HG02798 (cell line): ENCODE measurements around the gene RBMS1.

ENCODE experiments used
- ATAC-seq: cut with Tn5 transposase; IDR thresholded peaks from one replicate; pipeline ENCODE4 v1.9.1; 2021; ENCODE audit warnings: mild to moderate bottlenecking; ENCODE audit not compliant: unreplicated experiment, poor library complexity

Gene RBMS1

DNA sequence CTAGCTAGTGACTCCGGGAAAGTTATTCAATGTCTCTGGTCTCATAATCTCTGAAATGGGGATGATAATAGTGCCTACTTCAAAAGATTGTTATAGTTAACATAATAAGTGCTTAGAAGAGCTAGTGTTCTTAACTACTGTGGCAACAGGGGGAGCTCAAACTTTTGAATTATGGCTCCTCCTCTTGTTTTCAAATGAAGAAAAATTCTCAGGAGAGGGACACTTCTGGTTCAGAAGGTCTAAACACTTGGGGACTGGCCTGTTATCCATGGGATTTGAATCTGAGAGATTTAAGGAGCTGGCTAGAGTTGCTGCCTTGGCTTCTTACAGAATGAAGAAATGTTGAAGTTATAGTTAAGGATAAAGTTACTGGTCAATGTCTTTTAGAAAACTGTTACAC, 201.4 kb downstream of the RBMS1 start:
- no peak for ATAC-seq

DNA sequence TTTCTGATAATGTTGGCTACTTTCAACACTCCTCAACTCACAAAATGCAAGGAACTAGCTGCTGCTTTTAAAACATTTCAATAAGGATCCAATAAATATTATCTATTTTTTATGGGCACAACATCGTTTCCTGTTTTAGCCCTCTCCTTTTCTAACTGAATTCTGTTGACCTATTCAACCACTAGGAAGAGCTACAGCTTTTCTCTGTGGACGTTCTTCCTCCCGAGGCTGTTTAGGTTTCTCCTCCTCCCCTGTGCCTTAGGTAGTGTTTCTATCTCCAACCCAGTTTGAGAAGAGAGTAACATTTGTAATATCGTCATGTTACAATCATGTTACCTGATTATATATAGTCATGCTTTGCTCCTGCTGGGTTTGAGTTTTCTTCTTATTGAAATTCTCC, 202.2 kb downstream of the RBMS1 start:
- no peak for ATAC-seq

DNA sequence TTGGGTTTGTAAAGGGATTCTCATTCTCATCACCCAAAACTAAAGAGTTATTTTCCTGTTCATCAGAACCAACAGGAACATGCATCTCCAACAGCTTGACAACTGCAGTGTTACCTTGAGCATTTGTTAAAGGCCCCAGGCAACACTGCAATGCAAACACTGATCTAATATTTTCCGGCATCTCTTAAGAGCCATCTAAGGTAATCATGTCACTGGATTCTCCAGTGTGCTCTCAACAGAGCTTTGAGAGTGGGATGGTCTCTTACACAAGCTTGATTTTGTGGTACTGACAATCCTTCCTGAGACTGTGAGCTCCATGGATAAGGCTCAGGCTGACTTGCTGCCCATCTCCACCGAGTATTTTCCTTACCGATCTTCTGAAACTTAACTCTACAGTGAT, 203.0 kb downstream of the RBMS1 start:
- ATAC-seq, result no peak

DNA sequence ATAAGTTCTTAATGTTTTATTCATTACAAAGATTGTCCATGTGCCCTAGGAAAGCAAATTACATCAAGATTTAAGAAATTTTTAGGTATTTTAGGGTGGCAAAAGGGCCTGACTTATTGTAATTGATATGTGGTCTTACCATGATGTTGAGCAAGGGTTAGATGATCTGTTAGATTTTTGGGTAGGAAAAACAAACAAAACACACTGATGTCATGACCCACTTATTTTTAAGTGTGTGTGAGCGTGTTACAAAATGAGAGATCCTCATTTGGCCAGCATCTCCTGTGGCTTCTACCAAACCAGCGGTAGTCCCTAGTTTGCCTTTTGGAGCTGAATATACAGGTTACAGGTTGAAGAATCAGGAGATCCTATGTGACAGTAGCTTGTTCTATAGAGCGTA, 203.8 kb downstream of the RBMS1 start:
- ATAC-seq, result no peak

DNA sequence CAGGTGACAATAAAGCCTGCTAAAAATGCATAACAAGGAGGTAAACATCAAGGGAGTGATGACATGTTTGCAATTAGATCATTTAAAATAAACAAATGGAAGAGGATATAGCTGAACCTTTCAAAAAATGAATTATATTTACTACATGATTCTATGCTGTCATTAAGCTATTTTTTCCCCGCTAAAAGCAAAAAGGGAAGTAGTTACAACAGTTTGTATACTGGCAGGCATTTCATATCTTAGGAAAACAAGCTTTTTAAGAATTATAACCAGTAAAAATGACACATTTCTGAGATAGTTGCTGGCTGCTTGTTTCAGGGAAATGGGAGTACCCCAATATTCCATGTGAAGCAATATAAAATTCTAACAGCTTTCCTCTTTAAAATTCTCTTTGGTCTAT, 204.5 kb downstream of the RBMS1 start:
- ATAC-seq, result no peak

DNA sequence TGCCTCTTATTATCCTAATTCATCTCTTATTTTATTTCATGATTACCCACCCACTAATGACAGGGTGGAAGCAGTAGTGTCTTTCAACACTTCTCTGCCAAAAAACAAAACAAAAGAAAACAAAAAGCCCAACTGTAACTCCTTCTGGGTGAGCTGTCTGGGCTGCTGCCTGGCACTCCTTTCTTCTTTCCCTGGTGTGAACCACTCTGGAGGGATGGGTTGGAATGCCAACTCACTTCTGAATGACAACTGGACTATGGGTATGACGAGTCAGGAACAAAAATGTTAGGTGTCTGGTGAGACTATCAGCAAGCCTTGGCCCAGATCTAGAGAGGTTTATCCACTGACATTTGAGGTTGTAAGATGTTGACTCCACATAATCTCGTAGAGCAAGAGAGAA, 205.3 kb downstream of the RBMS1 start:
- ATAC-seq, result no peak

DNA sequence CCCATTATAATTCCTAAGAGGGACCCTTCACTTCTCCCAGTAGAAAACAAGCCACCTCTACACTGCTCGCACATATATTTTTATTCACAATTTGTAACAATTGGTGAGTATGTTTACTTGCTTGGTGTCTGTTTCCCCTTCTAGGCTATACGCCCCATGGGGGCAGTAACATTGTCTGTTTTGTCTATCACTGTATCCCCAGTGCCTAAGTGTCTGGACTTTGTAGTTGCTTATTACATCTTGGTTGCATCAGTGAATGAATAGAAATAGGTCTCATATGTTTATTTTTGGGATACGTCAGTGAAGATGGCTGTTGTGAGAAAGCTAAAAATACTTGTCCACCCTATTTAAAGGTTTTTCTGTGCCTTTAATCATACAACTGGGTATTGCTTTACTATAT, 206.1 kb downstream of the RBMS1 start:
- no peak for ATAC-seq

DNA sequence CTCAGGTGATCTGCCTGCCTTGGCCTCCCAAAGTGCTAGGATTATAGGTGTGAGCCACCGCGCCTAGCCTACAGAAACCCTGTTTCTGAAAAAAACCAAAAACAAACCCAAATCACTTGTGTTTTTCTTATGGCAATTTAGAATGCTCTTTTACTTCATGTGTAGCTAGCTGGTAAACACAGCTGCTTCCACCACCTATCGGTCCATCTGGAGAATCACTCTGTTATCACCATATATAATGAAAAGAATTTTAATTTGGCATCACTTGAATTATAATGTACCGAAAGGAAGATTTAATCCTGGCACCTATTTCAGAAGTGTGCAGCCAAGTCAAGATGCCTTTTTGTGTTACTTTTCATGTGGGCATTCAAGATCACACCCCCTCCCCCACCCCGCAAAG, 207.1 kb downstream of the RBMS1 start:
- ATAC-seq, result no peak

DNA sequence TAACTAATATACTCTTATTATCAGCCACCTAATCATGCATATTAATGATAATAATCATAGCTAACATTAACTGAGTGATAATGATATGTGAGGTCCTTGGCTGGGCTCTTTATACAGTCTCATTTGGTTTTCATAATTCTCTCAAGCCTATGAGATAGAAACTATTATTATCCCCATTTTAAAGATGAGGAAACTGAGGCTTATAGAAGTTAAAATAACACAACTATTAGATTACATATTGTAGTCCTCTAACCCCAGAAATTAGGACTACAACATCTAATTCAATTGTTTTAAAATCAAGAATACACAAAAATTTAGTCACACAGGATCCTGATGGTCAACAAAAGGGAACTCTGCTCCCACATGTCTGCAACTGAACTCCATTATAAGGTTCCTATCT, 209.9 kb downstream of the RBMS1 start:
- no peak for ATAC-seq

DNA sequence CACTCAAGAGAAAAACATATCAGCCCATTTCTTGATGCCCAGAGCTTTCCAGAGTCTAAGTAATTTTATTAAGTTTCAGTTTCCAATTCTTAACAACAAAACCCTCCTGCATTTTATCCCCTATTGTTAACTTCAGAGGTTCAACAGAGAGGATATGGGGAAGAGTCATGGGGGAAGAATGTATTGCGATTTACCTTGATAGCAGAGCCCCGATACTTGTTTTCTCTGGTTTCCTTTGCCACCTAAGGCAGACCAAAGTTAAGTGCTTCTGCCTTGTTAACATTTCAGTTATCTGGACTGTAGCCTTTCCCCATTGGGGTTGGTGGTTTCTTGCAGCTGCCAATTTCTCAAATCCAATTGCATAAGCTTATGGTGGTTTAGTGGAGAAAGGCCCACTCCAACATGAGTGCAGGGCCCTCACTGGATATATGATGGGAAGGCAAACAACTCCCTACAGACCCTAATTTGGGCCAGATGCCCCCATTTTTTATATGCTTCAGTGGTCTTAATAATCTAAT, 211.5 kb downstream of the RBMS1 start:
- ATAC-seq, result no peak

DNA sequence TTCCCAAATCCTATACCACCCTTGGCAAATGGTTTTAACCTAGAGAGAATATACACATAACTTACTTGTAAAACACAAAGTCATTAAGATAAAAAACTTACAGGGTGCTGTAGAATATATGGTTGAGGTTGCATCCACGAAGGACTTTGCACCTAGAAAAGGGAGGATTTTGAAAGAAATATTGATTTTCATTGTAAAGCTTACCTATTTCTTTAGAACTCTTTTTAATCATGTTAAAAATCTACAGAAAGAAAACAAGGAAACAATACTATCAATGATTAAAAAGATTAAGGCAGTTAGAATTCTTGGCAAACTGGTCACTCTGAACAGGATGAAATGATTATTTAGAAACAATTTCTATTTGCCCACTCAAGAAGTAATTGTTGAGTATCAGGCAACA, 212.4 kb downstream of the RBMS1 start:
- no peak for ATAC-seq

DNA sequence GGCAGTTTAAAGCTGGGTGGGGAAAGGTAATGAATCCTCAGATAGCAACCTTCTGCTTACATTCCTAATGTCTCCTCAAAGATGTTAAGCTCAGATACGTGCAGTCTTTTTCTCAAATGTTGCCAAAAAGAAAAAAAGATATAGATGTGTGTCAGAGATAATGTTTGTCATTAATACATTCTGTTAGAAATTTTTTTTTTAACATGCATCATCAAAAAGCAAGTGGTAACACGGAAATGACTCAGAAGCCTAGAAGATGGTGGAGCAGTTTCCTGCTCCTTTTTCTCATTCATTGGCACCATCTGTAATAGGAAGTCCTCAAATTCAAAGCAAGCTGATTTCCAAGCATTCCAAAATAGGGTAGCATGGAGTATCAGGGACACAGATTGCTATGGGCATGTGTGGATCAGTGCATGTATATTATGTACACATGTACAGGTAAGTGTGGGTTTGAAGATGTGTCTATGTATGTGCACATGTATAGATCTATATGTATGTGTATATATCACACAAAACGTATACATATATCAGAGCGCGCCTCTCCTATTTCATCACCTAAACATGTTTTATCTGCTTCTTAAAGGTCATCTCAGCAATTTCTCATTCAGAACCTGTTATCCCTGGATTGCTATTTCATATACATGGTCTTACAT, 213.7 kb downstream of the RBMS1 start:
- no peak for ATAC-seq

DNA sequence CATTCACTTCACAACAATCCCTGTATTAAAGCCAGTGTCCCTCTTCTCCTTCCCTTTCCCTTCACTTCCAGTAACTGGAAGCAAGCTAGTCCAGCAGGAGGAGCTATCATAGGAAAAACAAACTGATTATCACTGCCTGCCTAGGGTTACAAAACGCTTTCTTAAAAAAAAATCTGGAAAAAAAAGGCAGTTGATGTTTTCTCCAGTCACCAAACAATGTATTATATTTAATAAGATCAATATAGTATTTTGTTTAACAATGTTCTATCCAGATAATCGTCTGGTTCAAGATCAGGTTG, 214.8 kb downstream of the RBMS1 start:
- ATAC-seq, result no peak

DNA sequence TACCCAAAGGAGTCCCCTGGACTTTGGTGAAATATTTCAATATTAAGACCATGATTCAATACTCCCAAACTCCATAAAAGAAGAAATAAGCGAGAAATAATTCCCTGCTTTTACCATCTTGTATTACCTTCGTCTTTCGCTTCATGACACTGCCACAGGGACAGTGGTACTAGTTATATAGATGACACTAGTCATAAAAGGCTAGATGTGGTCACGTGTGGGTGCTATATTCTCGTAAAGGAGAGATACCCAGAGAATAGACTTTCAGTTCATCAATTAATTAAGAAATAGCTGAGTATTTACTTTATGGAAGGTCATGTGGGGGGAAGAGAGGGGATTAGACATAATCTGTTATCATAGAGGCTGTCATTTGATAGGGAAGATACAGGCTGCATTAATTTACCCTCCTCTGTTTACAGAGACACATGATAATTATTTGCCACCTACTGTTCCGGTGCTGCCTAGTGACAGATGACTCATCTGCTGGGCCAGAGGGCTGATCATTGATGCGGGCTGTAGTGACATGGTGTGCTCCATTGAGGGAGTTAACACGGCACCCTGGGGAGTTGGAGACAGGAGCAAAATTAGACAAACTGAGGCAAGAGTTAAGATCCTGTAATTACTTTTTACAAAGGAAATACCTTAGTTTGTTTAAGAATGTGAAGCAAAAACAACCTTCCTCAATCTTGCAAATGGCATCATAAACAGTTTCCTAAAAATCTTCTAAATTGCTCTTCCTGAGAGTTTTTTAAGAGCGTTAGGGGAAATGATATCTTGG, 215.3 kb downstream of the RBMS1 start:
- peak; percentile 92 for ATAC-seq

DNA sequence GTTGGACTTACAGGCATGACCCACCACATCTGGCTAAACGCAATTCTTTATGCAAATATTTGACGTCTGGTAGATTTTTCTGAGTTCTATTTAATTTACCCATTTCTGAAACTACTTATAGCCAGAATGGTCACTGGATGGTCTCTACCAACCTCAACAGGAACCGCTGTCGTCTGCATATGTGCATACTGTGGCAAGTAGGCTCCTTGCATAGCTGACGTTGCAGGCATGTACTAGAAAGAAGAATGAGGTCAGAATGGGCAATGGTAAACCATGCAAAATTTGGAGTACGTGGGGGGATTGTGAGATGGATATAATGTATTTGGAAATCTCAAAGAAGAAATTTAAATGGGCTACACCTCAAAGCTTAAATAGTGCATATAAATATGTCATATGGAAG, 216.5 kb downstream of the RBMS1 start:
- ATAC-seq, result no peak

DNA sequence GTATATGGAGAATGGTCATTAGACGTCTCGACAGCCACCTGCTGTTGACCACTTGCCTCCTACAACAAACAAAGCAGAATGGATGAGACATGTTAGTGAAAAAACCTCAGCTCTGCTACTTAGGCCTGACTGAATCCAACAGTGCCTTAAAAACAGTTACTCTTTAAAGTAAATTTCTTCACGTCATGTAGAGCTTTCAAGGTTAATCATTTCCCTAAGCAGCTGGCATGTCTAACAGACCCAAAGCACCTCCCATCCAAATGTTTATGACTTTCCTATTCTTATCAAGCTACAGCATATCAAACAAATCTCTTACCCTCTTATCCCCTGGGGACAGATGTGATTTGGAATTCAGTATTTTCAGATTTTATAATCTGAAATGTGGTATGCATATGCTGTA, 218.0 kb downstream of the RBMS1 start:
- ATAC-seq, result no peak

DNA sequence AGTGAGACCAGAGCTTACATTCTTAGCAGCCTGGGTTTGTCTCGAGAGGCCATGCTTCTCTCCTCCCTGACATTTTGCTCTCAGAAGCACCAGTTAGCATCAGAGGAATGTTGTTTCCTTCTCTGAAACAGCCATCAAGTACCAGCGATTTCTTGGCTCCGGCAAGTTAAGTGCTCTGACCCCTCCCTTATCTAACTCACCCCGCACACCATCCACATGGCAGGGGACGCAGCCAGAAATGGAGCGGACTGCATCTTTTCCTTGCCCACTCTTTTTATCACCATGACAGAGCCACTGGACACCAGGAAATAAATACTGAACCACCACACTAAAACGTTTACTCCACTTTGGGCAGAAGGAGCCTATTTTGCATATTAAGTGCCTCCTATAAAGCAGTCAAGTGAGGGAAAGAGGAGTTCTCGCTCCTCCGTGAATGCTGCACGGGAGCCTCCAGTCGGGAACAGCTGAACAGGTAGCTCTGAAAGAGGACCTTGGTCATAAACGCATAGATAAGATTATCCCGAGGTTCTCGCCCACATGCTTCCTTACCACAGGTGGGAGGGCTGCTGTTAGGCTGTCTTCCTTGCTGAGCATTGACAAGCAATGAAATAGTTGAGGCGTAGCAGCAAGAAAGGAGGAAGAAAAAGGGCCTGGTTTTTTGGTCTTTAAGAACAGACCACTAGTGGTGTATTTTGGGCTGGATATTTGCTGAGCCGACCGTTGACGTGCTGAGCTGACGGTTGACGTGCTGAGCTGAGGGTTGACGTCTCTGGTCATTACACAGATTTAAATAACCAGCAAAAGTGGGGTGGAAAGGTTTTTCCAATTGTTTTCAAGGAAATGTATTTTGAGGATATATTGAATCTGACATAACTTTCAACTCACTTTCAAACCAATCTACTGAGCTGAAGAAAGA, 222.2 kb downstream of the RBMS1 start:
- ATAC-seq, result no peak

DNA sequence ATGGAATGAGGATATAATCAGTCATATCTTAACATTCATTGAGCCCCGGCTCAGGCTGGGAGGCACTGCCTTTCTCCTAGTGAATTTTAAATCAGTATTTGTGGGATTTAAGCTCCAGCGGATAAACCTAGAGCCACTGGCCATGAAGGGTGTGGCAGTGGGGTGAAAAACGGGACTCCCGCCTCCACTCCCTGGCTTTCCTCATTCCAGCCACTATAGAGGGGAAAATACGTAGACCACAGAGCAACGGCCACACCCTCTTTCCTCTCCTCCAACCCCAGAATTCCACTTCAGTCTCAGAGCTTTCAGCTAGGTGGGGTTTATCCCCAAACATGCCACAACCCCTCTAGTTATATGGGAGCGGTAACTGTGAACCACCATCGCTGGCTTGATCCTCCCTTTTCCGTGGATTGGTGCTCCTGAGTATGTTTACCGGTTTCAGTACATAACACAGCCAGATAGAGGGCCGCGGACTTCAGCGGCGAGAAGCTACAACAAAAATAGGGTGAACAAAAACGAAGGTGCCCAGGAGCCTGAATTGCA, 223.0 kb downstream of the RBMS1 start:
- no peak for ATAC-seq

DNA sequence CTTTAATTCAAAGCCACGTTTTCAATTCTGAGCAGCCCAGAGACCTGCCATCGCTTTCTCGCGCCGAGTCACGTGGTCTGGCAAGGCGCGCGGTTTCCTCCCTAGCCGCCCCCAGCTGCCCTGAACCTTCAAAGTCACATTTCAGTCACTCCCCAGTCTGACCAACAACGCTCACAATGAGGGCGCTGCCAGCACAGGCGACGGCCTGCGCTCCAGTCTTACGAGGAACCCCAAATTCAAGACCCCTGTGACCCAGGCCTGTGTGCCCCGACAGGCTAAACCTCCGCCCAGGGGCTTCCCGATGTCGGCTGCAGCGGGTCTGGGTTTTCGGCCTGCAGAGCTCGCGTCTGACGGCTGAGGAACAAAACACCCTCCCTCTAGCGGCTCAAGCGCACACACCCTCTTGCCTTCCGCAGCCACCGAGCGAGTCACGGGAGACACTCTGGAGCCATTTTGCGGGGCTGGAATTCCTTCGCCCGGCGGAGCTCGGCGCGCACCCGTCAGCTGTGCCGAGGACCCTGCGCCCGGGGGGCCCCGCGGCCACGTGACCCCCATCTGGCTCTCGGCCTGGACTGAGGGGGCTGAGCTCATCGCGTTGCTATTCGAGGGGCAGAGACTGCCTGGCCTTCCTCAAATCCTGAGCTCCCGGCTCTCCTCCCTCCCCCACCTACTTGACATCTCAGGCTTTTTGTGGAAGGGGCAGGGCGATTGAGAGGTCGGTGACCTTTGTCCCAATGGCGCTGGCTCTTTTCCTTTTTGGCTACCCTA, 223.6 kb downstream of the RBMS1 start:
- peak; percentile 91 for ATAC-seq

DNA sequence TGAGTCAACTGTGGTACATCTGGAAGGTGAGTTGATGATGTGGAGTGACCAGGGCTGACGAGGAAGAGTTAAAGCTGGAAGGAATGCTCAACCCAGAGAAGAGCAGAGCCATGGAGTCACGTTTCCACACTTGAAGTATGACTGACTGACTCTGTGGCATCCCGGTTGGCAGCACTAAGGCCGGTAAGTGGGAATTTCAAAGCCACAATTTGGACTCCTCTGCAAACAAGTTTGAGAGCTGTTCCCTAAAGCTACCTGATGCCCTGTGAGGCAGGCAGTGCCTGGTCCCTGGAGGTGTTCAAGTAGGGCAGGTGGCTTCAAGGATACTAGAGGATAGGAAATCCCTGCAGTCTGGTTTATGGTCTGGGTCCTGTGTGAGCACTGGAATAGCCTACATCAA, 224.2 kb downstream of the RBMS1 start:
- peak; percentile 6 for ATAC-seq
